PC-3 (cell line): ENCODE measurements around the gene RPP25.

Experiments
- EZH2phosphoT487 ChIP-seq: fragments of 300-600 bp; sonication (generic); IDR thresholded peaks from 2 replicates; pipeline ENCODE4 v1.6.1; 2018; ENCODE audit warnings: mild to moderate bottlenecking, antibody characterized with exemption, low read length, borderline replicate concordance
- TF ChIP-seq, protein P1 (sequence below): fragments of 300-600 bp; sonication (generic); conservative IDR thresholded peaks from 2 replicates; pipeline ENCODE4 v1.5.1; 2017; ENCODE audit warnings: antibody characterized with exemption, low read depth, mild to moderate bottlenecking, low read length

DNA sequence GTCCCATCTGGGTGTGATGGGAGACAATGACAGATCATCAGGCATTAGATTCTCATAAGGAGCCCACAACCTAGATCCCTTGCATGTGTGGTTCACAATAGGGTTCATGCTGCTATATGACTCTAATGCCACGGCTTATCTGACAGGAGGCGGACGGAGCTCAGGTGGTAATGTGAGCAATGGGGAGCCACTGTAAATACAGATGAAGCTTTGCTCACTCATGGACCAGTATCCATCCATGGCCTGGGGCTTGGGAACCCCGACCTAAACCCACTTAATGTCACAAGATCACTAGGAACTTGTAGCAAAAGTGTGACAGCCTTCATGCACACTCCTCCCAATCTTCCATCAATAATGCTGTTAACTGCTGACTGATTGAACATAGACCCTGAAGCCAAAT lies 47.9 kb downstream of the RPP25 start:
- TF ChIP-seq, protein P1, sequence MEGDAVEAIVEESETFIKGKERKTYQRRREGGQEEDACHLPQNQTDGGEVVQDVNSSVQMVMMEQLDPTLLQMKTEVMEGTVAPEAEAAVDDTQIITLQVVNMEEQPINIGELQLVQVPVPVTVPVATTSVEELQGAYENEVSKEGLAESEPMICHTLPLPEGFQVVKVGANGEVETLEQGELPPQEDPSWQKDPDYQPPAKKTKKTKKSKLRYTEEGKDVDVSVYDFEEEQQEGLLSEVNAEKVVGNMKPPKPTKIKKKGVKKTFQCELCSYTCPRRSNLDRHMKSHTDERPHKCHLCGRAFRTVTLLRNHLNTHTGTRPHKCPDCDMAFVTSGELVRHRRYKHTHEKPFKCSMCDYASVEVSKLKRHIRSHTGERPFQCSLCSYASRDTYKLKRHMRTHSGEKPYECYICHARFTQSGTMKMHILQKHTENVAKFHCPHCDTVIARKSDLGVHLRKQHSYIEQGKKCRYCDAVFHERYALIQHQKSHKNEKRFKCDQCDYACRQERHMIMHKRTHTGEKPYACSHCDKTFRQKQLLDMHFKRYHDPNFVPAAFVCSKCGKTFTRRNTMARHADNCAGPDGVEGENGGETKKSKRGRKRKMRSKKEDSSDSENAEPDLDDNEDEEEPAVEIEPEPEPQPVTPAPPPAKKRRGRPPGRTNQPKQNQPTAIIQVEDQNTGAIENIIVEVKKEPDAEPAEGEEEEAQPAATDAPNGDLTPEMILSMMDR, result no peak
- TF ChIP-seq EZH2phosphoT487, result no peak
